PC-3 (cell line): ENCODE data around the gene TFDP1. TPM values are rescaled to one million over a fixed set of nuclear protein-coding genes. Genes with fewer than 3 reads are reported as not detected.

Source experiments
- ATAC-seq: fragments of 200-7000 bp; cut with Tn5 transposase; 2 replicates; pipeline ENCODE4 v1.9.1; 2020; ENCODE audit warnings: mild to moderate bottlenecking, moderate library complexity
- BruUV-seq: library from RNA; stranded (reverse); fragments of 400-500 nt; replicated peaks from 2 replicates; lab custom pipeline; 2021; lab: Mats Ljungman, UMichigan
- CTCF ChIA-PET: fragments of 300-600 bp; sonication (Branson Sonifier 250); formaldehyde crosslinking; loops from one replicate; lab custom pipeline; 2022; ENCODE audit warnings: antibody characterized with exemption; lab: Charles Lee
- POLR2A ChIA-PET: fragments of 300-600 bp; sonication (Branson Sonifier 250); formaldehyde crosslinking; loops from one replicate; lab custom pipeline; 2022; ENCODE audit warnings: antibody characterized with exemption; ENCODE audit not compliant: unreplicated experiment; lab: Charles Lee
- DNase-seq: peaks from one replicate; pipeline ENCODE4 v3.0.0-alpha.2; 2015
- H2AFZ ChIP-seq: fragments of 300-600 bp; sonication (generic); 2 replicates; pipeline ENCODE4 v1.6.0; 2016; ENCODE audit warnings: antibody characterized with exemption, low read length
- H3F3A ChIP-seq: fragments of 300-600 bp; sonication (generic); one replicate; pipeline ENCODE4 v1.6.0; 2017; ENCODE audit warnings: antibody characterized with exemption, low read length, control low read depth, mild to moderate bottlenecking; ENCODE audit not compliant: unreplicated experiment
- H3K27ac ChIP-seq: fragments of 300-600 bp; sonication (generic); 2 replicates; pipeline ENCODE4 v1.5.1; 2016; ENCODE audit warnings: mild to moderate bottlenecking, low read length
- H3K27me3 ChIP-seq: fragments of 300-600 bp; sonication (generic); 2 replicates; pipeline ENCODE4 v1.6.1; 2016; ENCODE audit warnings: low read length, mixed read lengths
- H3K36me3 ChIP-seq: fragments of 300-600 bp; sonication (generic); 2 replicates; pipeline ENCODE4 v1.6.1; 2016; ENCODE audit warnings: low read depth, mixed run types, low read length, mixed read lengths
- H3K4me1 ChIP-seq: fragments of 300-600 bp; sonication (generic); 2 replicates; pipeline ENCODE4 v1.5.1; 2016; ENCODE audit warnings: low read length; ENCODE audit not compliant: insufficient read depth
- H3K4me2 ChIP-seq: fragments of 300-600 bp; sonication (generic); 2 replicates; pipeline ENCODE4 v1.6.0; 2016; ENCODE audit warnings: low read length
- H3K4me3 ChIP-seq: fragments of 300-600 bp; sonication (generic); 2 replicates; pipeline ENCODE4 v1.5.1; 2016; ENCODE audit warnings: mild to moderate bottlenecking, low read length, mixed read lengths
- H3K79me2 ChIP-seq: fragments of 300-600 bp; sonication (generic); 2 replicates; pipeline ENCODE4 v1.6.1; 2017; ENCODE audit warnings: low read length, mixed read lengths
- H3K9ac ChIP-seq: fragments of 300-600 bp; sonication (generic); 2 replicates; pipeline ENCODE4 v1.6.0; 2016; ENCODE audit warnings: mild to moderate bottlenecking, low read length
- H3K9me2 ChIP-seq: fragments of 300-600 bp; sonication (generic); replicated peaks from 2 replicates; pipeline ENCODE4 v1.6.1; 2016; ENCODE audit warnings: mixed run types, low read length, mixed read lengths
- H3K9me3 ChIP-seq: fragments of 300-600 bp; sonication (generic); 2 replicates; pipeline ENCODE4 v1.6.1; 2016; ENCODE audit warnings: low read length, mixed read lengths
- H4K20me1 ChIP-seq: fragments of 300-600 bp; sonication (generic); 2 replicates; pipeline ENCODE4 v1.6.1; 2016; ENCODE audit warnings: low read length, mixed read lengths
- CTCF ChIP-seq: fragments of 300-600 bp; sonication (generic); conservative IDR thresholded peaks from 2 replicates; pipeline ENCODE4 v1.5.1; 2017; ENCODE audit warnings: antibody characterized with exemption, low read depth, mild to moderate bottlenecking, low read length
- EZH2 ChIP-seq: fragments of 300-600 bp; sonication (generic); IDR thresholded peaks from one replicate; pipeline ENCODE4 v1.6.1; 2017; ENCODE audit warnings: antibody characterized with exemption, mild to moderate bottlenecking, low read length; ENCODE audit not compliant: unreplicated experiment
- EZH2phosphoT487 ChIP-seq: fragments of 300-600 bp; sonication (generic); IDR thresholded peaks from 2 replicates; pipeline ENCODE4 v1.6.1; 2018; ENCODE audit warnings: mild to moderate bottlenecking, antibody characterized with exemption, low read length, borderline replicate concordance
- intact Hi-C: fragments of 100-400 bp; cut with micrococcal nuclease; formaldehyde crosslinking; loops from 2 replicates; pipeline ENCODE4 v1.9.0; 2023
- total RNA-seq: library from RNA; depleted of rRNA; stranded (reverse); fragments of >200 nt; gene quantifications from 2 replicates; pipeline ENCODE4 v1.2.3, GENCODE V29; 2014

The TFDP1 gene
- total RNA-seq, 1 experiment from 2014 or later: 89.5 TPM

DNA sequence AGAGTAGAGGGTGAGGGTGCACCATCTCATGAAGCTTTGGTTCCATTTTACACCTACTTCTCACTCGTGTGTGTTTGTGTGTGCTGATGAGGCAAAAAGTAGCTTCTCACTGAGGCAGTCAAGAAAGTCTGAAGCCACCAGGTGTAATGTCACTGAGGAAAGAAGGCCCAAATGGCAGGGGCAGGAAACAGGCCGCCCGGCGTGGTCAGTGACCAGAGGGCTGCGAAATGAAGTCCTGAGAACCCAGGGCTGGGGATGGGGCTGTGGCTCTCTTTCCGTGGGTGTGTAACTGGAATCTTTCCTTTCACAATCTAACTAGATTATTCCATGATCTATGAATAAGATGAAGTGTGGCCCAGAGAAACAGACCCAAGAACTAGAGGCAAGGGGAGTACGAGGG, 25.5 kb upstream of the TFDP1 start:
- Histone ChIP-seq H3K4me1 (no peaks in the 10 kb centered on the region), H3K27ac (no peak overlapping the region), H4K20me1 (no peaks in the 10 kb centered on the region), H3K9ac (no peak overlapping the region), H3K9me2 (no peaks in the 10 kb centered on the region), H3F3A (no peaks in the 10 kb centered on the region), H3K4me3 (no peak overlapping the region), H3K79me2 (no peaks in the 10 kb centered on the region), H3K4me2 (no peak overlapping the region), H3K36me3 (no peaks in the 10 kb centered on the region), H3K27me3 (no peaks in the 10 kb centered on the region), H3K9me3 (no peaks in the 10 kb centered on the region), H2AFZ (no peak overlapping the region)
- ATAC-seq (no peak), DNase-seq (no peak)
- POLR2A ChIA-PET: no interaction called here
- intact Hi-C loops: no loop called here
- no peak for TF ChIP-seq EZH2
- no peak for TF ChIP-seq CTCF
- no peak for TF ChIP-seq EZH2phosphoT487
- CTCF ChIA-PET: no interaction called here
- no TSS peak for BruUV-seq

- H4K20me1 ChIP-seq: no peaks in the 10 kb centered on the region
- no peaks in the 10 kb centered on the region for H3K79me2 ChIP-seq
- H2AFZ ChIP-seq: no peak overlapping the region
- H3K27me3 ChIP-seq: no peaks in the 10 kb centered on the region
- H3K4me1 ChIP-seq: no peaks in the 10 kb centered on the region
- H3K9me2 ChIP-seq: no peaks in the 10 kb centered on the region
- H3K9me3 ChIP-seq: no peaks in the 10 kb centered on the region
- no peak overlapping the region for H3K9ac ChIP-seq
- no peak overlapping the region for H3K27ac ChIP-seq
- no TSS peak for BruUV-seq
- ChIA-PET CTCF (no interaction called here), POLR2A (no interaction called here)
- H3K4me2 ChIP-seq: no peak overlapping the region
- no peak for DNase-seq
- no peak for TF ChIP-seq EZH2phosphoT487
- TF ChIP-seq EZH2: no peak
- no peak for TF ChIP-seq CTCF
- ATAC-seq: no peak
- no peaks in the 10 kb centered on the region for H3K36me3 ChIP-seq
- intact Hi-C loops: no loop called here
- H3F3A ChIP-seq: no peaks in the 10 kb centered on the region
- H3K4me3 ChIP-seq: no peak overlapping the region
Measured at GRCh38 chr13:113559901-113560644, 24.5 kb upstream of the TFDP1 start.

- H4K20me1 ChIP-seq: no peaks in the 10 kb centered on the region
- ATAC-seq (no peak), DNase-seq (no peak)
- H3K9ac ChIP-seq: no peak overlapping the region
- no peak overlapping the region for H3K4me3 ChIP-seq
- ChIA-PET CTCF (no interaction called here), POLR2A (no interaction called here)
- no peaks in the 10 kb centered on the region for H3K79me2 ChIP-seq
- no peak overlapping the region for H2AFZ ChIP-seq
- no peak overlapping the region for H3K4me2 ChIP-seq
- no peaks in the 10 kb centered on the region for H3K4me1 ChIP-seq
- H3K9me2 ChIP-seq: no peaks in the 10 kb centered on the region
- intact Hi-C loops: no loop called here
- no peaks in the 10 kb centered on the region for H3K9me3 ChIP-seq
- no peaks in the 10 kb centered on the region for H3K36me3 ChIP-seq
- BruUV-seq: no TSS peak
- H3K27me3 ChIP-seq: no peaks in the 10 kb centered on the region
- no peak overlapping the region for H3K27ac ChIP-seq
- TF ChIP-seq CTCF (no peak), EZH2 (no peak), EZH2phosphoT487 (no peak)
- H3F3A ChIP-seq: no peaks in the 10 kb centered on the region
Measured at GRCh38 chr13:113560645-113561416, 23.7 kb upstream of the TFDP1 start.
